Gastrocnemius medialis (tissue), 4 donors: ENCODE data around the gene ZPBP. TPM values are rescaled to one million over a fixed set of nuclear protein-coding genes. Genes with fewer than 3 reads are reported as not detected.

Source experiments
- ATAC-seq, 2 donors: fragments of 150-250 bp; one replicate each; pipeline ENCODE4 v1.9.1; 2016
- DNase-seq, 2 donors: peaks; one replicate each; pipeline ENCODE4 v3.0.0-alpha.2; 2019
- H3K27ac ChIP-seq, 4 donors: fragments of 200-600 bp; sonication (generic); 1 replicate in 1 of 4; 2 replicates in 3 of 4; pipeline ENCODE4 v1.5.1; 2016 to 2018; ENCODE audit warnings: mild to moderate bottlenecking in 2 of 4, moderate library complexity in 1 of 4
- H3K27me3 ChIP-seq, 3 donors: fragments of 200-600 bp; sonication (generic) in 2 of 3; 1 replicate in 1 of 3; 2 replicates in 2 of 3; pipeline versions ENCODE4 v1.5.1 to v1.6.0; 2016 to 2019; ENCODE audit warnings: mild to moderate bottlenecking in 1 of 3, moderate library complexity in 1 of 3
- H3K36me3 ChIP-seq, 2 donors: fragments of 200-600 bp; sonication (generic) in 1 of 2; one replicate each; pipeline ENCODE4 v1.5.1; 2017 to 2018
- H3K4me1 ChIP-seq, 2 donors: fragments of 200-600 bp; sonication (generic) in 1 of 2; one replicate each; pipeline ENCODE4 v1.5.1; 2016 to 2017; ENCODE audit warnings: mild to moderate bottlenecking in 2 of 2
- H3K4me3 ChIP-seq, 4 donors: fragments of 200-600 bp; sonication (generic) in 3 of 4; 1 replicate in 1 of 4; 2 replicates in 3 of 4; pipeline ENCODE4 v1.5.1; 2016 to 2019; ENCODE audit warnings: mild to moderate bottlenecking in 2 of 4
- H3K9me3 ChIP-seq, 3 donors: fragments of 200-600 bp; sonication (generic) in 2 of 3; 1 replicate in 1 of 3; 2 replicates in 2 of 3; pipeline ENCODE4 v1.5.1; 2016 to 2019
- POLR2A ChIP-seq, 2 donors: fragments of 450-650 bp; IDR thresholded peaks; one replicate each; pipeline ENCODE4 v1.6.1; 2017; ENCODE audit warnings: antibody characterized with exemption in 2 of 2, mild to moderate bottlenecking in 2 of 2, moderate library complexity in 2 of 2
- in situ Hi-C, 4 donors: fragments of 200-750 bp; cut with MboI; loops; one replicate each; pipeline versions ENCODE4 v1.15.0 to v1.8.0; 2017; ENCODE audit warnings: low sequenced_read_pairs in 4 of 4
- intact Hi-C: fragments of 100-400 bp; cut with DNase I; formaldehyde crosslinking; loops from one replicate; pipeline ENCODE4 v1.15.1; 2023; ENCODE audit warnings: low total_unique reads
- total RNA-seq, 4 donors: library from RNA; depleted of rRNA; stranded (reverse); fragments of >200 nt; gene quantifications; one replicate each; pipeline versions ENCODE4 v1.1.0 to v1.2.3, GENCODE V29; 2016
- TF ChIP-seq, protein P1 (sequence below), 5 experiments: fragments of 450-650 bp in 3 of 5; fragments of 200-600 bp in 2 of 5; sonication (generic) in 2 of 5; IDR thresholded peaks in 4 of 5; conservative IDR thresholded peaks in 1 of 5; 1 replicate in 4 of 5; 2 replicates in 1 of 5; pipeline ENCODE4 v1.5.1; 2016 to 2019; ENCODE audit warnings: antibody characterized with exemption in 5 of 5, mild to moderate bottlenecking in 3 of 5, moderate library complexity in 3 of 5

Gene ZPBP
- total RNA-seq, 4 donors from 2014 or later, result not detected

DNA sequence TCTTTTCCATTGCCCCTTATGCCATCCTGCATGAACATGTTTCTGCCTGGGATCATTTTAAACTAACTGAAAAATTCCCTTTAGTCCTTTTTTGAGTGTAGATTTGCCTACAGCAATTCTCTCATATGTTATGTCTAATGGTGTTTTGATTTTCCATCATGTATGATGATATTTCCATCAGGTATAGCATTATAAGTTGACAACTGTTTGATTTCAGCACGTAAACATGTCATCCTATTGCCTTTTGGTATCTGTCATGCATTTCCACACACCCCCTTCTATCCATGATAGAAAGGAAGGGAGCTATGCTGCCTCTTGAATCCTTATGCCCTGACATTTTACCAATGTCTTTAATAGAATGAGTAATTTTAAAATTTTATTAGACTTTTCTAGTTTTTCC lies 116.8 kb downstream of the ZPBP start:
- in situ Hi-C loops (no loop called here), intact Hi-C loops (no loop called here)
- H3K4me3 ChIP-seq, result no peak overlapping the region
- no peak overlapping the region for H3K27ac ChIP-seq
- no peak for TF ChIP-seq POLR2A (IDR thresholded peaks at IDR 0.05)
- TF ChIP-seq, protein P1, sequence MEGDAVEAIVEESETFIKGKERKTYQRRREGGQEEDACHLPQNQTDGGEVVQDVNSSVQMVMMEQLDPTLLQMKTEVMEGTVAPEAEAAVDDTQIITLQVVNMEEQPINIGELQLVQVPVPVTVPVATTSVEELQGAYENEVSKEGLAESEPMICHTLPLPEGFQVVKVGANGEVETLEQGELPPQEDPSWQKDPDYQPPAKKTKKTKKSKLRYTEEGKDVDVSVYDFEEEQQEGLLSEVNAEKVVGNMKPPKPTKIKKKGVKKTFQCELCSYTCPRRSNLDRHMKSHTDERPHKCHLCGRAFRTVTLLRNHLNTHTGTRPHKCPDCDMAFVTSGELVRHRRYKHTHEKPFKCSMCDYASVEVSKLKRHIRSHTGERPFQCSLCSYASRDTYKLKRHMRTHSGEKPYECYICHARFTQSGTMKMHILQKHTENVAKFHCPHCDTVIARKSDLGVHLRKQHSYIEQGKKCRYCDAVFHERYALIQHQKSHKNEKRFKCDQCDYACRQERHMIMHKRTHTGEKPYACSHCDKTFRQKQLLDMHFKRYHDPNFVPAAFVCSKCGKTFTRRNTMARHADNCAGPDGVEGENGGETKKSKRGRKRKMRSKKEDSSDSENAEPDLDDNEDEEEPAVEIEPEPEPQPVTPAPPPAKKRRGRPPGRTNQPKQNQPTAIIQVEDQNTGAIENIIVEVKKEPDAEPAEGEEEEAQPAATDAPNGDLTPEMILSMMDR (IDR thresholded peaks at IDR 0.05 in 4 of 5, conservative IDR thresholded peaks at IDR 0.05 in 1 of 5), result no peak
- no peaks in the 10 kb centered on the region for H3K9me3 ChIP-seq
- H3K4me1 ChIP-seq, result no peaks in the 10 kb centered on the region
- ATAC-seq, result no peak
- no peak for DNase-seq
- no peaks in the 10 kb centered on the region for H3K36me3 ChIP-seq
- no peaks in the 10 kb centered on the region for H3K27me3 ChIP-seq

DNA sequence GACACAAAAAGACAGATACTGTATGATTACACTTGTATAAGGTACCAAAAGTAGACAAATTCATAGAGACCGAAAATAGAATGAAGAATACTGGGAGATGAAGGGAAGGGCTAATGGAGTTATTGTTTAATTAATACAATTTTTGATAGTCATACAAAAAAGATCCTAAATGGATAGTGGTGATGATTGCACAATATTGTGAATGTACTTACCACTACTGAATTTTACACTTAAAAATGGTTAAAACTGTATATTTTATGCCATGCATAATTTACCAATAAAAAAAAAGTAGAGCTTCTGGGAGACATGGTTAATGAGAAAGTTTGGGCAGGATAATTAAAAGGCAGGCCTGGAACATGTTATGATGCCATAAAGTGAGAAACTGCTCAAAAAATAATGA lies 119.0 kb downstream of the ZPBP start:
- intact Hi-C loops (no loop called here), in situ Hi-C loops (no loop called here)
- H3K27me3 ChIP-seq, result no peaks in the 10 kb centered on the region
- TF ChIP-seq, protein P1 (IDR thresholded peaks at IDR 0.05 in 4 of 5, conservative IDR thresholded peaks at IDR 0.05 in 1 of 5), result no peak
- no peak for TF ChIP-seq POLR2A (IDR thresholded peaks at IDR 0.05)
- no peaks in the 10 kb centered on the region for H3K9me3 ChIP-seq
- H3K27ac ChIP-seq, result no peak overlapping the region
- ATAC-seq, result no peak
- no peak overlapping the region for H3K4me3 ChIP-seq
- no peaks in the 10 kb centered on the region for H3K36me3 ChIP-seq
- no peak for DNase-seq
- no peaks in the 10 kb centered on the region for H3K4me1 ChIP-seq

DNA sequence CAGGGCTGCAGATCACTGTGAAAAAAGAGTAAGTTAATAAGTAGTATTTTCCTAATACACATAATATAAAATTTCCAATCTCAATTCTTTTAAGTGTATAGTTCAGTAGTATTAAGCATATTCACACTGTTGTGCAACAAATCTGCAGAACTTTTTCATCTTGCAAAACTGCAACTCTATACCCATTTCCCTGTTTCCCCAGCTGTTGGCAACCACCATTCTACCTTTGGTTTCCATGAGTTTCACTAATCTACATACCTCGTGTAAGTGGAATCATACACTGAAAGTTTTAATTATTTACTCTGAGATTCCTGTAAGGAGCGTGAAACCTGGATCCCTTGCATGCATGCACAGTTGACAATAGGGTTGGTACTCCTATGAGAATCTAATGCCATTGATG lies 155.4 kb downstream of the ZPBP start:
- no peak for DNase-seq
- Histone ChIP-seq H3K36me3 (no peaks in the 10 kb centered on the region), H3K4me3 (no peak overlapping the region), H3K27ac (no peak overlapping the region), H3K27me3 (no peaks in the 10 kb centered on the region), H3K9me3 (no peaks in the 10 kb centered on the region), H3K4me1 (no peaks in the 10 kb centered on the region)
- in situ Hi-C loops (no loop called here), intact Hi-C loops (no loop called here)
- no peak for ATAC-seq
- no peak for TF ChIP-seq POLR2A (IDR thresholded peaks at IDR 0.05)
- TF ChIP-seq, protein P1 (IDR thresholded peaks at IDR 0.05 in 4 of 5, conservative IDR thresholded peaks at IDR 0.05 in 1 of 5), result no peak

DNA sequence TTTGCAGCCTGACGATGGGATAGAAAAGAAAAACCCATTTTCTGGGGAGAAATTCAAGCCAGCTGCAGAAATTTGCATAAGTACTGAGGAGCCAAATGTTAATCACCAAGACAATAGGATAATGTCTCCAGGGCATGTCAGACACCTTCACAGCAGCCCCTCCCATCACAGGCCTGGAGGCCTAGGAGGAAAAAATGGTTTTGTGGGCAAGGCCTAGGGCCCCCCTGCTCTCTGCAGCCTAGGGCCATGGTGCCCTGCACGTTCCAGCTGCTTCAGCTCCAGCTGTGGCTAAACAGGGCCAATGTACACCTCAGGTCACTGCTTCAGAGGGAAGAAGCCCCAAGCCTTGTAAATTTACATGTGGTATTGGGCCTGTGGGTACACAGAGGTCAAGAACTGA lies 161.4 kb downstream of the ZPBP start:
- TF ChIP-seq POLR2A (IDR thresholded peaks at IDR 0.05), result no peak
- TF ChIP-seq, protein P1 (IDR thresholded peaks at IDR 0.05 in 4 of 5, conservative IDR thresholded peaks at IDR 0.05 in 1 of 5), result no peak
- Histone ChIP-seq H3K27ac (no peak overlapping the region), H3K27me3 (no peaks in the 10 kb centered on the region), H3K4me1 (no peaks in the 10 kb centered on the region), H3K36me3 (no peaks in the 10 kb centered on the region), H3K4me3 (no peak overlapping the region), H3K9me3 (no peaks in the 10 kb centered on the region)
- in situ Hi-C loops, result no loop called here
- ATAC-seq (no peak), DNase-seq (no peak)
- intact Hi-C loops, result no loop called here

DNA sequence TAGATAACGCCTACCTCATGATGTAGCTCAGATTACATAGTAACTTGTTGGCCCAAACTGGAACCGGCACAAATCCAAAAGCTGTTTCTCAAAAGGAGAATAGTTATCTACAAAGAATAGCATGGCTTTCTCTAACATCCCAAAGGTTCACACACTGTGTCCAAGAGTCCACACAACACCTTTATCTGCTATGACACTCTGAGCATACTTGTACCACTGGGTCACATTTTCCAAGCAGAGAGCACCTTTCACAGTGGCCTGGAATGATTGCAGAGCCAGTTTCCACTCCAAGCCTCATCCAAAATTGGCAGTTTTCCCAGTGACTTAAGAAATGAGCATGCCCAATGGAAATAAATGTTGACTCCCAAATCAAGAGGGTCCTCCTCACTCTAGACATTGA lies 164.3 kb downstream of the ZPBP start:
- H3K27ac ChIP-seq, result no peak overlapping the region
- no peak overlapping the region for H3K4me3 ChIP-seq
- H3K36me3 ChIP-seq, result no peaks in the 10 kb centered on the region
- in situ Hi-C loops (no loop called here), intact Hi-C loops (no loop called here)
- no peaks in the 10 kb centered on the region for H3K27me3 ChIP-seq
- TF ChIP-seq, protein P1 (IDR thresholded peaks at IDR 0.05 in 4 of 5, conservative IDR thresholded peaks at IDR 0.05 in 1 of 5), result no peak
- no peak for TF ChIP-seq POLR2A (IDR thresholded peaks at IDR 0.05)
- DNase-seq, result no peak
- no peak for ATAC-seq
- H3K4me1 ChIP-seq, result no peaks in the 10 kb centered on the region
- no peaks in the 10 kb centered on the region for H3K9me3 ChIP-seq
